DMS 273 (cell line): ENCODE results near the gene CHST12.
A peak's percentile ranks its signal among the peaks of the same experiment; 100 is the strongest.
"Not testable (repeated sequence)": the region's sequence is repeated elsewhere in the genome, so short reads cannot be mapped to it uniquely, and the experiment has no call there.

ENCODE experiments used
- DNase-seq: peaks from one replicate; lab custom pipeline; 2025; ENCODE audit not compliant: unreplicated experiment; lab: John Stamatoyannopoulos, UW

CHST12 gene

DNA sequence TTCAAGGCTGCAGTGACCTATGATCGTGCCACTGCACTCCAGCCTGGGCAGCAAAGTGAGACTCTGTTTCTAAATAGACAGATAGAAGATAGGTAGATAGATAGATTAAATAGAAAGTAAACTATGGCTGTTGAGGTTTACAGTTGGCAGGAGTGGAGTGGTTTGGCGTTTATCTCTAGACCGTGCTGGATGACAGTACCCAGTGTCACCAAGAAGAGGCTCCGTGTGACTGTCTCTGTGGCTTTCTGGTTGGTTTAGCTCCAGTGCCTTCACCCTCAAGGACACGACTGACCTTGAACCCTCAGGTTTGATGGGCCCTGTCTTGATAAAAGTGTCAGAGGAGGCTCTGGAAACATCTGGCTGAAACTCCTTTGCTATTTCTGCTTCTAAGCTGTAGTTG lies 31.7 kb downstream of the CHST12 start:
- no peak for DNase-seq

DNA sequence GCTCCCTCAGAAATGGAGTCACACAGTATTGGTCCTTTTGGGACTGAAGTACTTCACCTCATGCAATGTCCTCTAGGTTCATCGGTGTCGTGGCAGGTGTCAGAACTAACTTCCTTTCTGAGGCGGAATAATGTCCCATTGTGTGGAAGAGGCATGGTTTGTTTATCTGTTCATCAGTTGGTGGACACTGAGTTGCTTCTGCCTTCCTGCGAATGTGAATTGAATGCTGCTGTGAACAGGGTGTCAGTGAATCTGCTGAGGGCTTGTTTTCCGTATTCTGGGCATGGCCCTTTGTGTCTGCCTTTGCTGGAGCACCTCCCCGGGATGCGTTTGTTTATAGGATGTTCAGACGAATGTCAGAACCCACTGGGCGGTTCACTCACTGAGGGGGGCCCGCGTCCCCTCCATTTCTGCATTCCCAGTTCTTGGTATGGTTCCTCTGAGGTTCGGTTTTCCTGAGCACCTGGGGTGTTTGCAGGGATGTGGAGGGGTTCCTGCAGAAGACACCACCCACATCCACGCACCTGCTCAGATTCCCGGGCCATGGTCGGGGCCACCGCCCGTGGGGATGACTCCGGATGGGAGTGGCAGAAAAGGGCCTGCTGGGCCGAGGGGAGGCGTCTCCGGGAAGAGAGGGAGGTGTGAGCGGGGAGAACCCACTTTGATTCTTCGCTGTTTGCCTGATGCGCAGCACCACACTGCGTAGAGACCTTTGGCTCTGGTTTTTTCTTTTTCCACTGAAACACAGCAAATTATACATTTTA lies 33.1 kb downstream of the CHST12 start:
- no peak for DNase-seq

DNA sequence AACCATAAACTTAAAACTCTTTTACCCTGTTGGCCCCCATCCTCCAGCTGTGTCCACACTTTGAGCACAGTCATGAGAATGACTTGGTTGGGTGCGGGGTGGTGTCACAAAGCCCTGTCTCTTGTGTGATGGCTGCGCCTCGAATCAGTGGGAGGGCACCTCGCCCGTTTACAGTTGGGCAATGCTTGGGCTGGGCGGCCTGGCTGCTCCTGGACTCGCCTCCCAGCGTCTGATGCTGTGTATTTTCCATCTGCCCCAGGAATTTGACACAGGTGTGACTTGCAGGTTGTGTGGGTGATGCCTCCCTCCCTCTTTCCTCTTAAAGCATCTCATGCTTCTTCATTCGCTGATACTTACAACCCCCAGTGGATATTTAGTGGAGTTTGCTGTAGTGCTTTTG lies 33.7 kb downstream of the CHST12 start:
- DNase-seq: no peak

GRCh38 chr7:2437537-2438148 lies 34.2 kb downstream of the CHST12 start:
- DNase-seq: no peak

GRCh38 chr7:2438186-2438585 lies 34.8 kb downstream of the CHST12 start:
- no peak for DNase-seq

- no peak for DNase-seq
Measured at GRCh38 chr7:2438775-2439174, 35.4 kb downstream of the CHST12 start.

GRCh38 chr7:2440608-2441245 lies 37.3 kb downstream of the CHST12 start:
- DNase-seq: no peak

DNA sequence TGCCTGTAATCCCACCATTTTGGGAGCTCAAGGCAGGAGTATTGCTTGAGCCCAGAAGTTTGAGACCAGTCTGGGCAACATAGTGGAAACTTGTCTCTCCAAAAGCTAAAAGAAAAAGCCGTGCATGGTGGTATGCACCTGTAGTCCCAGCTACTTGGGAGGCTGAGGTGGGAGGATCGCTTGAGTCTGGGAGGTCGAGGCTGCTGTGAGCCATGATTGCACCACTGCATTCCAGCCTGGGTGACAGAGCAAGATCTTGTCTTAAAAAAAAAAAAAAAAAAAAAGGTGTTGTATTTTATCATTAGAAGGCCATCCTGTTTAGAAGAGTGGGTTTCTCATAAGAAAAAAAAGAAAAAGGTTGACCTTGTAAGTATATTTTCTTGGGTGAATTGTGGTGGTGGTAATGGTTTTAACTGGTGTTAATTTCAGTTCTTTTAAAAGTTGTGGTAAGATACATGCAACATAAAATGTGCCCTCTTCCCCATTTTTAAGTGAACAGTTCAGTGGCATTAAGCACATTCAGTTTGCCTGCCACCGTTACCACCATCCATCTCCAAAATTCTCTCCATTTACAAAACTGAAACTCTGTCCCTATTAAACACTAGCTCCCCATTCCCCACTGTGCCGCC lies 38.1 kb downstream of the CHST12 start:
- no peak for DNase-seq

- no peak for DNase-seq
Measured at GRCh38 chr7:2443491-2443890, 40.1 kb downstream of the CHST12 start.

DNA sequence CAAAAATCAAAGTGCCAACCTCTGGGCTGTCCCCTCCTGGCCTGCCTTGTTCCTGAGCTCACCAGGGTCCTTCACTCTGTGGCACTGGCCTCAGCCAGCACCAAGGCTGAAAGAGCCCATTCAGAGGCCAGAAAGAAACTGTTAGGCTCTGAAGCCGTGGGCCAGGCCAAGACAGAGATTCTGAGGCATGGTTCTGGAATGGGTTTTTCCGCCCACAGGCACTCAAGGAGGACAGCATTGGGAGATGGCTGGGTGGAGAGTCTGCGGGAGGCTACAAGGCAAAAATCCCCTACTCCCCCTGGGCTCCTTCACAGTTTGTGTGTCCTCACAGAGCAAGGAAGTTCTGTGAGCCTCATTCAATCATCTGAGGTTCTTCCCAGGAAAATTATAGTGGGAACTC lies 41.1 kb downstream of the CHST12 start:
- no peak for DNase-seq

DNA sequence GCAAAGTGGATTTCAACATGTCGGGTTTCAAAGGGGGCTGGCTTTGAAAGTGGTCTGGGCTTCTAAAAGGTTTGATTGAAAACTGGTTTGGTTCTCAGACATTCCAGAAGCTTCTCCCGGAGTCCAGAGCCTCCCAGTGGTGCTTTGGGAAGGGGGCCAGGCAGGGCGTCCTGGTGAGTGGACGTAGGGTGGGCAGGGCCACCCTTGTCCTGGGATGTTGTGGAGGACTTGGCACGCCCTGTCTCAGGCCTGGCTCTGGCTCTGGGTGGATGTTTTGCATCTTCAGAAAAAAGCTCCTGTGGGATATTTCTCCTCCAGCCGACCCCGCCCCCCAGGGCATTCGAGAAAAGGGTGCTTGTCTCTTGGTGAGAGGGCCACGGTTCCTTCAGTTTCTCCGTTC lies 41.6 kb downstream of the CHST12 start:
- no peak for DNase-seq

- no peak for DNase-seq
Measured at GRCh38 chr7:2445898-2446555, 42.6 kb downstream of the CHST12 start.

DNA sequence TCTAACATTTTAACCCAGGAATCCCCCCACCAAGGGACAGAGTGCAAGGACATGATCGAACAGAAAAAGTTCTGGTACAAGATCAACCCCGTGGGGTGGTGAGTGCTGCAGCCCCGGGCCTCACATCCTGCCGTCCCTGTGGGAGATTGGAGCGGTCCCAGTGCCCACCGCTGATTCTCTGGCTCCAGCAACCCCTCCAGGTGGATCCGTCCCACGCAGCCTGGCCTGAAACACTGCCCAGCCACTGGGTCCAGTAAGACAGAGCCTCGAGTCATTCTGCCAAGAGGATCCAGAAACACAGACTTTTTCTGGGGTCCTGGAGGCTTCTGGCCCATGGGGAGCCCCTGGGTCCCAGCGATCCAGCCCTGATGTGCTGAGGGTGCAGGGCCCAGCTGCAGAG lies 43.3 kb downstream of the CHST12 start:
- DNase-seq: no peak

DNA sequence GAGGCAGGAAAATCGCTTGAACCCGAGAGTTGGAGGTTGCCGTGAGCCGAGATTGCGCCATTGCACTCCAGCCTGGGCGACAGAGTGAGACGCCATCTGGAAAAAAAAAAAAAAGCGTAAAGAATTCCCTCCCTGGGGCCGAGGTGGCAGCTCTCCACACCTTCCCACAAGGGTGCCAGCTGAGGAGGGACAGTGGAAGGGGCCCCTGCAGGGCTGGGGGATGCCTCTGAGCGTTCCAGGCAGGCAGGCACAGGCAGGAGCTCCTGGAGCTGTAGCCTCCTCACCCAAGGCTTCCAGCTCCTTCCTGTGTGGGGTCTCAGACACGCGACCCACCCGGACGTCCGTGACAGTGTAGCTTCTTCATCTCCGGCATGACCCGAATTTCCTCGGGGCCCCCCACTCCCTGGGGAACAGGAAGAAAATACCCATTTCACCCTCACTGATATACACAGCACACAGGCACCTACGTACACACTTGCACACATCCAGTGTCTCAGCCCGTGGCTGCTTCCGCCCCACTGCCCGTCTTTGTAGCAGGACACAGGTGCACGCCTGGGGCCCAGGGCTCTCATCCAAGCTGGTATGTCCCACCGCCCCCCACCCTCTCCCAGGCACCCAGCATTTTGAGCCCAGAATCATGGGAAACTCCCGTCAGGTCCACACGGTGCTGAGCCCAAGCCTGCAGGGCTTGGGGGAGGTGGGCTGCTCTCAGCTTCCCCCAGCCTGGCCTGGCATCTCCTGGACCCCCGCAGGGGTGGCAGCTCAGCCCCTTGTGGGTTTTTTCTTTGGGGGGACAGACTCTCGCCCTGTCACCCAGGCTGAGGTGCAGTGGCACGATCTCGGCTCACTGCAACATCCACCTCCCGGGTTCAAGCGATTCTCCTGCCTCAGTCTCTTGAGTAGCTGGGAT lies 47.0 kb downstream of the CHST12 start:
- peak; percentile 47 for DNase-seq

DNA sequence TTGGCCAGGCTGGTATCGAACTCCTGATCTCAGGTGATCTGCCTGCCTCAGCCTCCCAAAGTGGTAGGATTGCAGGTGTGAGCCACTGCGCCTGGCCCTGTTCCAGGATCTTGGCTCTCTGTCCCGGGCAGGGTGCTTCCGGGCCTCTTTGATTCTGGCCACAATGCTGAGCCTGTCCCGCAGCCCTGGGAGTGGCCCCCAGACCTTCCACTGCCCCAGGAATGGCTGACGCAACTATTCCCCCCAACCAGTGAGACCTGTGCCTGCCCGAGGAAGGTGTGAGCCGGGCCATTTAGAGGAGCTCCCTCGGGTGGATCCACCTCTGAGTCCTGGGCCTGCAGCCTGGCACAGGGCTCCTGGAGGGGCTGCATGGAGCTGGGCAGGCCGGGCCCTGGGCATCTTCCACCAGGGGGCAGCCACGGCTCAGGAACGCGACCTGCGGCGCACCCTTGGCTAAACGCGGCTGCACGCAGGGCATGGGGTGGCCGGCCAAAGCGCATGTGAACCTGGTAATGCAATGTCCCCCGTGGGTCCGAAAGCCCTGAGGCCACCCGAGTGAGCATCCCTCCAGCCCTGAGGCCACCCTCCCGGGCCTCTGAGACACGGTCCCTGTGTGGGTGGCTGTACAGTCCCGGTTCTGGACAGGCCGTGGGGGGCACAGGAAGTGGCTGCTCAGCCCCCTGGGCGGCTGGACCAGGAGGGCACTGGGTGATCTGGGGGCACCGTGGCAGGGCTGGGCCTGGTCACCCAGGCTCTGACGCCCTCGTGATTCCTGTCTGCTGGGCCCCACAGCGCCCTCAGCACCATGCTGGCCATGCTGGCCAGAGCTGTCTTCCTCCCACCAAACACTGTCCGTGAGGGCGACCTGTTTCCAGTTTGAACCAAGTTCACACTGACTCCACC lies 48.0 kb downstream of the CHST12 start:
- peak; percentile 93 for DNase-seq

DNA sequence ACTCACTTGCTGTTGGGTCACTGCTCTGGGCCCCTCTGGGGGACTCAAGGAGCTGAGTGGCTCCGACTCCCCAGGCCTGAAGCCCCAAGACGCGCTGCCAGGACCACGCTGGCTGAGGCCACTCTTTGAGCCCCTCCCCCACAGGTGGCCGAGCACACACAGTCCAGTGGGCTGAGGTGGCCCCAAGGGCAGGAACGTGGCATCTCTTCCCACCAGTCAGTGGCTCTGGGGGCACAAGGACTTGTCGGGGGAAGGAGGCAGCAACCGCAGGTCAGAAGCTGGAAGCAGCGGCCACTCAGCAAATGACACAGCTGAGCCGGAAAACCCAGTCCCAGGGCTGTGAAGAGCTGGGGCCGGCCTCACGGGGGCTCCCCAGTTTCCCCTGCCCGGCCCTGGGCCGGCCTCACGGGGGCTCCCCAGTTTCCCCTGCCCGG lies 48.7 kb downstream of the CHST12 start:
- DNase-seq: no peak

- DNase-seq: no peak
Measured at GRCh38 chr7:2452643-2453270, 49.3 kb downstream of the CHST12 start.

GRCh38 chr7:2453849-2454248 lies 50.4 kb downstream of the CHST12 start:
- not testable (repeated sequence) for DNase-seq

DNA sequence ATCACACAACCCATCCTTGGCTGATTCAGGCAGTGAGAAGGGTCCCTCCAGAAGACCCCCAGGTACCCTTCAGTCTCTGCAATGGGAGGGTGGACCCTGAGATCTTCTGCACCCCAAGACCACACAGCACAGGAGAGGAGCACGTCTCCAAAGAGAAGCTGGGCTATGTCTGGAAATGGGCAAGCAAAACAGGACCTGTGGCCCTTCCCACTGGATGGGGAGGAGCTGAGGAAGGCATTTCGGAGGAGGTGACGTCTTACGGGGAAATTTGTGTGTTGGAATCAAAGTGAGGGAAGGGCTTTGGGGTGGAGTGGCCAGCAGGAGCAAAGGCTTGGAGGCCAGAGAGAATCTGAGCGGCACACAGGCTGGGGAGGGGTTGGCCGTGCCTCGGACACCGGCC lies 56.3 kb downstream of the CHST12 start:
- DNase-seq: no peak
